GM12875 (cell line): ENCODE measurements around the gene HELZ.

ENCODE experiments used
- H3K4me3 ChIP-seq: one replicate; pipeline ENCODE4 v1.5.1; 2011; ENCODE audit warnings: low read depth, low read length, control low read depth
- CTCF ChIP-seq: IDR thresholded peaks from 2 replicates; pipeline ENCODE4 v1.5.1; 2011; ENCODE audit warnings: low read depth, mild to moderate bottlenecking, control low read depth, inconsistent platforms, low read length, moderate library complexity, borderline replicate concordance; ENCODE audit not compliant: insufficient read depth

The HELZ gene

GRCh38 chr17:67053438-67054000, 191.5 kb downstream of the HELZ start:
- H3K4me3 ChIP-seq: no peak overlapping the region
- TF ChIP-seq CTCF: no peak

GRCh38 chr17:67052720-67053437, 192.1 kb downstream of the HELZ start:
- no peak for TF ChIP-seq CTCF
- H3K4me3 ChIP-seq: no peak overlapping the region

- H3K4me3 ChIP-seq: no peak overlapping the region
- TF ChIP-seq CTCF: no peak
Measured at GRCh38 chr17:67051837-67052236, 193.2 kb downstream of the HELZ start.

- no peak for TF ChIP-seq CTCF
- H3K4me3 ChIP-seq: no peak overlapping the region
Measured at GRCh38 chr17:67051155-67051538, 193.8 kb downstream of the HELZ start.

- no peak overlapping the region for H3K4me3 ChIP-seq
- no peak for TF ChIP-seq CTCF
Measured at GRCh38 chr17:67050471-67051154, 194.4 kb downstream of the HELZ start.

- no peak for TF ChIP-seq CTCF
- no peak overlapping the region for H3K4me3 ChIP-seq
Measured at GRCh38 chr17:67050066-67050465, 194.9 kb downstream of the HELZ start.
